GM18909 (cell line): Measurements from ENCODE around the gene PTPRM.
"Not testable (repeated sequence)": the region's sequence is repeated elsewhere in the genome, so short reads cannot be mapped to it uniquely, and the experiment has no call there.

Experiments used
- ATAC-seq: cut with Tn5 transposase; IDR thresholded peaks from one replicate; pipeline ENCODE4 v1.9.1; 2021; ENCODE audit warnings: mild to moderate bottlenecking; ENCODE audit not compliant: unreplicated experiment, poor library complexity

Gene PTPRM

DNA sequence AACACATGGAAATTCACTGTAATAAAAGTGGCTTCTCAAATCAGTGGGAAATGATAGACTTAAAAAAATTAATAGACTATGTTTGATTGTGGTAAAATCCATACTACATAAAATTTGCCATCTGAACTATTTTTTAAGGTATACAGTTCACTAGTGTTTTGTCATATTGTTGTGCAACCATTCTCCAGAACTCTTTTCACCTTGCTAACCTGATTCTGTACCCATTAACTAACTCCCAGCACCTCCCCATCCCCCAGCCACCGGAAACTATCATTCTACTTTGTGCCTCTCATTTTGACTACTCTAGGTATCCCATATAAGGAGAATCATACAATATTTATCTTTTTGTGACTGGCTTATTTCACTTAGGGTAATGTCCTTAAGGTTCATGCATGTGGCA is 153.3 kb downstream of the PTPRM start:
- no peak for ATAC-seq

- no peak for ATAC-seq
Measured at GRCh38 chr18:7721532-7721931, 154.4 kb downstream of the PTPRM start.

DNA sequence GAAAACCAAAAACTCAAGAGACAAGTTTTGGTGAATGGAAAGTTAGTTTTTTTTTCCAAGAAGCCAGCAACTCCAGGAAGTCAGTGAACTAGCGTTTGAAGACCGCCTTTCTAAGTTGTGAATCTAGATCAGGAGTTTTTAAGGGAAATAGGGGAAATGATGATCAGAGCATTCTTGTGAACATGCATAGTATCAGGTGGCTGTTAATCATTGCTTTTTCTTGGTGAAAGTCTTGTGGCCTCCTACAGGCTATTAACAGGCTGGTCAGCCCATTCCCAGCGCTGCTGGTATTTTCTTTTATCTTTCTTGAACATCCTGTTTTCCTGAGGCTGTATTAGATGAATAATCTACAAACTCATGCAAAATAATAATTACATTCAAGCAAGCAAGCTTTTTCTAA is 155.8 kb downstream of the PTPRM start:
- no peak for ATAC-seq

DNA sequence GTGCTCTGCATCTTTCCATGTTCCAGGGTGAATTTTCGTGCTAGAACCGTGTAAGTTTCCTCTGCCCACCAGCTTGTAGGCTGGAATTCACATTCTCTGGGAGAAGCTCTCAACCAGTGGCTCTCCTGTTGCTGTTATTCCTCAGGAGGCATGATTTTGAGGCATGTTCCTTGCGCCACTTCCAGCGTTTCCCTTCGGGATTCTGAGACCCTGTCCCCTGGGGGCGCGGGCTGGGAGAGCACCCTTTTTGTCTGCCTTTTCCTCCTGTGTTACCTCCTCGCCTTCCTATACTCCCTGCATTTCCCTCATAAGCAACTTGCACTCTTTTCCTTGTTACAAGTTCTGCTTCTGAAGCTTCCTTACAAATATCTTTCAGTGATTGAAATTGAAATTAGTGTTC is 156.4 kb downstream of the PTPRM start:
- ATAC-seq = no peak

DNA sequence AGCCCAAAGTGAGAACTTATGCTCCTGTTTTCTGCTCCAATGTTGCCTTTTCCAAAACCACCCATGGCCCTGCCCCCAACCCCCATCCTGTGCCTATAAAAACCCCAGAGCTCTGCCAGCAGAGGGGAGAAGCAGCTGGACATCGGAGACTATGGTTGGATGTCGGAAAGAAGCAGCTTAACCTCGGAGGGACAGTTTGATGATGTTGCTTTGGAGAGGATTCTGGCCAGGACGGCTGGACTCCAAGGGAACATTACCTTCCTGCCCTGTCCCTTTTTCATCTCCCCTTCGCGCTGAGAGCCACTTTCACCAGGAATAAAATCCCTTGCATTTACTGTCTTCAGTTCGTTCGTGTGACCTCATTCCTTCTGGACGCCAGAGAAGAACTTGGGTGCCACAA is 158.4 kb downstream of the PTPRM start:
- no peak for ATAC-seq

DNA sequence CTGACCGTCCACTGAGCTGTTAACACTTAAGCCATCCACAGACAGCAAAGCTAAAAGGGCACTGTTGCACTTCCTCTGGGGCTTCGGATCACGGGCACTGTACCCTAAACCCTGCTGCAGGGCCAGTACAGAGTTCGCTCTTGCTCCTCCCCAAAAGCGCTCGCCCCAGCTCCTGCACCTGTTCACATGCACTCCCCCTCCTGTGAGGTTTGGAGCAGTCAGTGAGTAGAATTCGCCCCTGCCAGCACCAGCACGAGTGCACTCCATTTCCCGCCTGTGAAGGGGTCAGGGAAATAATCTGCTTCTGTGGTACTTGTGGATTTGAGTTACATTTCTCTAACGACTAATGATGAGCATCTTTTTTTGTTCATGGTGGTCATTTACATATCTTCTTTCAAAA is 158.8 kb downstream of the PTPRM start:
- ATAC-seq = no peak

GRCh38 chr18:7726522-7726921 is 159.4 kb downstream of the PTPRM start:
- no peak for ATAC-seq

DNA sequence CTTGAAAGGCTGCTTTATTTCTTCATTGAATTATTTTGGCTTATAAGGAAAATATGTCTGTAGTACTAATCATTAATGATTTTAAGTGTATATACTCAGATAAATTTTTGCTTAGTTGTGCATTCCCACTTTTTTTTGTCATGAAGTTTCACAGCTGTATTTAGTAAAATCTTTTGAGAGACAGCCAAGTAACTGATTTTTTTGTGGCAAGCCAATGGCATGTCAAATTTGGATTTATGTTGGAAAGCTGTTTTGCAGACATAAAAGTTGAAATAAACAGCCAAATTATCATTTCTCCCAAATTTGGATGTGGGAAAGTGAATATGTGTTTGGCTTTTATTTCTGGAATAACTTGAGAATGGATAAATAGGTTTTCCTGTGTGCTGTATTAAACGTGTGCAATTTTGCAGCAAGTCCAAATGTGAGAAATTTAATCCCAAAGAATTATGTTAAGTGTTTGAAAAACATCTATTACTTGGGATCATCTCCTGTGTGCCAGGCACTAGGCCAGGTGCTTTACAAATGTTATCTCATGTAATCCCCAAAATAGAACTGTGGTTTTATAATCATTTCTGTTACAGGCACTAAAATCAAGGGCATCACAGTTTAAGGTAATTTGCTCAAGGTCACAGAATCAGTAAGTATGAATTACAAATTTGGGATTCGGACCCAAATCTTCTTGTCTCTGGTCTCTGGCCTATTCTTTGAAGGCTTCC is 160.4 kb downstream of the PTPRM start:
- no peak for ATAC-seq

- no peak for ATAC-seq
Measured at GRCh38 chr18:7728297-7728696, 161.2 kb downstream of the PTPRM start.

- no peak for ATAC-seq
Measured at GRCh38 chr18:7729868-7730267, 162.8 kb downstream of the PTPRM start.

GRCh38 chr18:7730682-7731081 is 163.6 kb downstream of the PTPRM start:
- ATAC-seq = no peak

GRCh38 chr18:7733642-7734041 is 166.5 kb downstream of the PTPRM start:
- ATAC-seq = no peak

GRCh38 chr18:7735196-7735595 is 168.1 kb downstream of the PTPRM start:
- ATAC-seq = no peak

DNA sequence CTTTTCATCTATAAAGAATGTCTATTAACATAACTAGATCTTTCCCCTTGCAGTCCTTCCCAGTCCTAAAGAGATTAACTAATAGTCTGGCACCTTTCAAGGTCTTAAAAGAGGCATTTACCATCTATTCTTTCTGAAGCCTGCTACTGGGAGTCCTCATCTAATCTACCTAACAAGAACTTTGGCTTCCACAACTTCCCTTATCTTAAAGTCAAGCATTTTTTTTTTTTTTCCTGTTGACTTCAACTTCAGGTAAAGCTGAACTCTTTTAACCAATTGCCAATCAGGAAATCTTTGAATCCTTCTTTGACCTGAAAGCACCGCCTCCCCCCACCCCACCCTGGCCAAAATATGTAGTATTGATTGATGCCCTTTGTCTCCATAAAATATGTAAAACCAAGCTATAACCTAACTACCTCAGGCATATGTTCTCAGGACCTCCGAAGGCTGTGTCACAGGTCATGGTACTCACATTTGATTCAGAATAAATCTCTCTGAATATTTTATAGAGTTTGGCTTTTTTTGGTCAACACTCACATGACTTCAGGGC is 168.6 kb downstream of the PTPRM start:
- ATAC-seq = no peak

DNA sequence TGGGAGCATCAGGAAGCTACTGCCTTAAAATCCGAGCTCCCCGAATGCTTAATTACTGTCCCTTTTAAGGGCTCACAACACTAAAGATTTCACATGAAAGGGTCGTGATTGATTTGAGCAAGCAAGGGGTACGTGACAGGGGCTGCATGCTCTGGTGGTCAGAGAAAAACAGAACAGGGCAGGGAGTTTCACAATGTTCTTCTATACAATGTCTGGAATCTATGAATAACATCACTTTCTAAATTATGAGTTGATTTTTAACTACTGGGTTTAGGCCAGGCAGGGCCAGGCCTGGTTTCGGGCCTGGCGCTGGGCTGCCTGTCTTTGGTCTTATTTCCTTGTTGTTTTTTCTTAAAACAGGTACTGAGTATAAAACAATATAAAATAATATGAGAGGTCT is 169.4 kb downstream of the PTPRM start:
- not testable (repeated sequence) for ATAC-seq

GRCh38 chr18:7737550-7737949 is 170.4 kb downstream of the PTPRM start:
- ATAC-seq = no peak

- ATAC-seq = no peak
Measured at GRCh38 chr18:7740821-7741220, 173.7 kb downstream of the PTPRM start.

GRCh38 chr18:7741640-7742039 is 174.5 kb downstream of the PTPRM start:
- ATAC-seq = no peak

- ATAC-seq = no peak
Measured at GRCh38 chr18:7742224-7742623, 175.1 kb downstream of the PTPRM start.

GRCh38 chr18:7743256-7743655 is 176.1 kb downstream of the PTPRM start:
- no peak for ATAC-seq

- no peak for ATAC-seq
Measured at GRCh38 chr18:7746106-7746505, 179.0 kb downstream of the PTPRM start.

DNA sequence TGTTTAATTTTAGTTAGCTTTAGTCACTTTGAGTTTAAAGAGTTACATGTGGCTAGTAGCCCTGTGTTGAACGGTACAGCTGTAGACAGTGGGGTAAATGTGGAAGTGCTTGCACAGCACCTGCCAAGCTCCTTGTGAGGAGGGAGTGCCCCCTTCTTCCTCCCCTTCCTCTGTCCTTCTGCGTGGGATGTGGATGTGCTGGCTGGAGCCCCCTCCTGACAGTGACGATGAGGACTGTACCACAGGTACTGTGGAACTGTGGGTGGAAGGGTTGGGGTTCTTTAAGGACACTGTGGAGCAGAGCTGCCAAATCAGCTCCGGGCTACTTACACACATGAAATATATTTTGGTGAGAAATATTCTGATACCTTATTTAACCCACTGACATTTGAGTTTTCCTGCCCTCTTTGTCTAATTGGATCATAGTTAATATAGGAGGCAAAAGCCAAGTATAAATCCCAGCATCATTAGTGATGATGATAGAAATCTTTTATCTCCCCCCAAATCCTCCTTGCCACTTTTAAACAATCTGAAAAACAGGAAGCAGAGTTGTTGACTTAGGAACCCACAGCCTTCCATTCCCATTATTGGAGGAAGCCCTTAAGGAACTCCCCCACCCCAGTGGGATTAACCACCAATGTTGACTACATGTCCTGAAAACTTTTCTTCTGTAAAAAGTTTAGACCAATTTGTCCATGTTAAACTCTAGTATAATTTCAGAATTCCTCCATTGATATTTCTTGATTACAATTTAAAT is 181.3 kb downstream of the PTPRM start:
- ATAC-seq = no peak
